ENCODE results near the gene UBALD1. TPM values are rescaled to one million over a fixed set of nuclear protein-coding genes. Genes with fewer than 3 reads are reported as not detected.

The UBALD1 gene
- total and polyA plus RNA-seq, 10 of the 15 experiments (the other 5 are each of a cell fraction or from before 2014, with no cell fraction given): 0.05 to 32.7 (median 5.1) TPM

DNA sequence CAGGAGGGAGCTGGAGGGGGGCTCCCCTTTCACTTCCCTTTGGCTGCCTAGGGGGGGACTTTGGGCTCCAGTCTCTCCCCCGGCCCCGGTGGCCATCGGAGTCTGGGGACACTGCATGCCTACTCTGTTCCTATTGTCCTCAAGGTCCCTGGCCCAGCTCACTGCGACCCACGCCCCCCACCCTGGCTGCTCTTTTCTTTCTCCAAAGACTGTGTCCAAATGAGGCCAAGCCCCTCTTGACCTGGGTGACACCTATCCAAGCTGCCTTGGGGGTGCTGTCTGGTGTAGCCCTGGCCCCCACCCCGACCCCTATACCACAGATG lies 12.9 kb downstream of the UBALD1 start:
- Histone ChIP-seq H3K4me1 (ENCODE audit: control insufficient read depth, insufficient read depth, low read length) (no peaks in the 10 kb centered on the region), H3K9me3 (replicated peaks; ENCODE audit: control insufficient read depth, insufficient read depth, low read length) (no peaks in the 10 kb centered on the region), H4K20me1 (ENCODE audit: control insufficient read depth, insufficient read depth) (no peaks in the 10 kb centered on the region), H3K9ac (ENCODE audit: control insufficient read depth, insufficient read depth, low read length) (no peak overlapping the region), H3K4me2 (ENCODE audit: control insufficient read depth, insufficient read depth) (no peak overlapping the region), H3K27ac (ENCODE audit: control insufficient read depth, insufficient read depth) (no peak overlapping the region), H3K27me3 (replicated peaks in 1 of 2; ENCODE audit: control insufficient read depth in 2 of 2, insufficient read depth in 2 of 2, low read length in 1 of 2) (no peaks in the 10 kb centered on the region; a peak in 1 of 4 replicates), H2AFZ (ENCODE audit: control insufficient read depth, low read depth, low read length) (no peak overlapping the region), H3K4me3 (no peak overlapping the region), H3K79me2 (ENCODE audit: control insufficient read depth, insufficient read depth, low read length) (no peaks in the 10 kb centered on the region), H3K36me3 (ENCODE audit: control insufficient read depth in 2 of 2, insufficient read depth in 2 of 2, low read length in 1 of 2) (no peaks in the 10 kb centered on the region)
- ATAC-seq (no peak), DNase-seq (ENCODE audit: low read depth, low spot score) (no peak), FAIRE-seq (no peak)
- no TSS peak for BruUV-seq (replicated peaks)
- CTCF ChIA-PET: no interaction called here
- TF ChIP-seq TARDBP (IDR thresholded peaks at IDR 0.05; ENCODE audit: borderline replicate concordance): no peak
- TF ChIP-seq MYC (IDR thresholded peaks at IDR 0.05; ENCODE audit: insufficient read depth, insufficient read length, insufficient replicate concordance, low read length, severe bottlenecking): no peak
- TF ChIP-seq, protein P1, sequence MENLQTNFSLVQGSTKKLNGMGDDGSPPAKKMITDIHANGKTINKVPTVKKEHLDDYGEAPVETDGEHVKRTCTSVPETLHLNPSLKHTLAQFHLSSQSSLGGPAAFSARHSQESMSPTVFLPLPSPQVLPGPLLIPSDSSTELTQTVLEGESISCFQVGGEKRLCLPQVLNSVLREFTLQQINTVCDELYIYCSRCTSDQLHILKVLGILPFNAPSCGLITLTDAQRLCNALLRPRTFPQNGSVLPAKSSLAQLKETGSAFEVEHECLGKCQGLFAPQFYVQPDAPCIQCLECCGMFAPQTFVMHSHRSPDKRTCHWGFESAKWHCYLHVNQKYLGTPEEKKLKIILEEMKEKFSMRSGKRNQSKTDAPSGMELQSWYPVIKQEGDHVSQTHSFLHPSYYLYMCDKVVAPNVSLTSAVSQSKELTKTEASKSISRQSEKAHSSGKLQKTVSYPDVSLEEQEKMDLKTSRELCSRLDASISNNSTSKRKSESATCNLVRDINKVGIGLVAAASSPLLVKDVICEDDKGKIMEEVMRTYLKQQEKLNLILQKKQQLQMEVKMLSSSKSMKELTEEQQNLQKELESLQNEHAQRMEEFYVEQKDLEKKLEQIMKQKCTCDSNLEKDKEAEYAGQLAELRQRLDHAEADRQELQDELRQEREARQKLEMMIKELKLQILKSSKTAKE (IDR thresholded peaks at IDR 0.05; ENCODE audit: low read depth, poor library complexity, severe bottlenecking): no peak
- no peak for TF ChIP-seq NFIC (IDR thresholded peaks at IDR 0.05; ENCODE audit: low read depth, low read length)
- no peak for TF ChIP-seq MTA3 (IDR thresholded peaks at IDR 0.05; ENCODE audit: borderline replicate concordance, low read length)
- TF ChIP-seq, protein P2, sequence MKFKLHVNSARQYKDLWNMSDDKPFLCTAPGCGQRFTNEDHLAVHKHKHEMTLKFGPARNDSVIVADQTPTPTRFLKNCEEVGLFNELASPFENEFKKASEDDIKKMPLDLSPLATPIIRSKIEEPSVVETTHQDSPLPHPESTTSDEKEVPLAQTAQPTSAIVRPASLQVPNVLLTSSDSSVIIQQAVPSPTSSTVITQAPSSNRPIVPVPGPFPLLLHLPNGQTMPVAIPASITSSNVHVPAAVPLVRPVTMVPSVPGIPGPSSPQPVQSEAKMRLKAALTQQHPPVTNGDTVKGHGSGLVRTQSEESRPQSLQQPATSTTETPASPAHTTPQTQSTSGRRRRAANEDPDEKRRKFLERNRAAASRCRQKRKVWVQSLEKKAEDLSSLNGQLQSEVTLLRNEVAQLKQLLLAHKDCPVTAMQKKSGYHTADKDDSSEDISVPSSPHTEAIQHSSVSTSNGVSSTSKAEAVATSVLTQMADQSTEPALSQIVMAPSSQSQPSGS (IDR thresholded peaks at IDR 0.05; ENCODE audit: low read length): no peak
- no peak for TF ChIP-seq PAX8 (IDR thresholded peaks at IDR 0.05)
- TF ChIP-seq CBFB (IDR thresholded peaks at IDR 0.05; ENCODE audit: low read depth): no peak
- TF ChIP-seq SMC3 (IDR thresholded peaks at IDR 0.05; ENCODE audit: borderline replicate concordance, low read length): no peak
- TF ChIP-seq ZZZ3 (IDR thresholded peaks at IDR 0.05; ENCODE audit: control insufficient read depth, insufficient read length, low read depth): no peak
- no peak for TF ChIP-seq NRF1 (conservative IDR thresholded peaks at IDR 0.05; ENCODE audit: low read depth, low read length)
- TF ChIP-seq, protein P3, sequence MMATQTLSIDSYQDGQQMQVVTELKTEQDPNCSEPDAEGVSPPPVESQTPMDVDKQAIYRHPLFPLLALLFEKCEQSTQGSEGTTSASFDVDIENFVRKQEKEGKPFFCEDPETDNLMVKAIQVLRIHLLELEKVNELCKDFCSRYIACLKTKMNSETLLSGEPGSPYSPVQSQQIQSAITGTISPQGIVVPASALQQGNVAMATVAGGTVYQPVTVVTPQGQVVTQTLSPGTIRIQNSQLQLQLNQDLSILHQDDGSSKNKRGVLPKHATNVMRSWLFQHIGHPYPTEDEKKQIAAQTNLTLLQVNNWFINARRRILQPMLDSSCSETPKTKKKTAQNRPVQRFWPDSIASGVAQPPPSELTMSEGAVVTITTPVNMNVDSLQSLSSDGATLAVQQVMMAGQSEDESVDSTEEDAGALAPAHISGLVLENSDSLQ (IDR thresholded peaks at IDR 0.05): no peak
- intact Hi-C loops (cut with micrococcal nuclease; ENCODE audit: unreplicated experiment): no loop called here
- SMC1A ChIA-PET (ENCODE audit: uncharacterized antibody, unreplicated experiment): no interaction called here
- in situ Hi-C loops (cut with MboI): no loop called here
- RAD21 ChIA-PET (ENCODE audit: unreplicated experiment): no interaction called here
- POLR2A ChIA-PET: no interaction called here
- WGBS (ENCODE audit: insufficient coverage, insufficient replicate concordance, low lambda C conversion rate, missing lambda C conversion rate): 37% methylated on average over 5 of the region's 6 CpGs

All from GM12878 (cell line).